HG03354 (cell line): ENCODE measurements around the gene PIBF1.
A peak's percentile ranks its signal among the peaks of the same experiment; 100 is the strongest.
"Not testable (repeated sequence)": the region's sequence is repeated elsewhere in the genome, so short reads cannot be mapped to it uniquely, and the experiment has no call there.

ENCODE experiments used
- ATAC-seq: cut with Tn5 transposase; IDR thresholded peaks from one replicate; pipeline ENCODE4 v1.9.1; 2021; ENCODE audit warnings: mild to moderate bottlenecking; ENCODE audit not compliant: unreplicated experiment, poor library complexity, severe bottlenecking

The PIBF1 gene

DNA sequence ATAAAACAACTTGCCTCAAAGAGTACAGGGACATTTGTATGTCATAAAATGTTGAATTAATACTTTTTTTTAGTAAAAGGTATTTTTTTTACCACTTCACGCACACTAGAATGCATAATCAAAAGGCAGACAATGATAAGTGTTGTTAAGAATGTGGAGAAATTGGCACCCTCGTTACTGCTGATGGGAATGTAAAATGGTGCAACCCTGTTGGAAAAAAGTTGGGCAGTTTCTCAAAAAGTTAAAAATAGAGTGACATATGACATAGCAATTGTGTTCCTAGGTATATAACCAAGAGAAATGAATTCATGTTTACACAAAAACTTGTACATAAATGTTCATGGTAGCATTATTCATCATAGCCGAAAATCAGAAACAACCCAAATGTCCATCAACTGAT, 109.5 kb downstream of the PIBF1 start:
- ATAC-seq, result no peak

DNA sequence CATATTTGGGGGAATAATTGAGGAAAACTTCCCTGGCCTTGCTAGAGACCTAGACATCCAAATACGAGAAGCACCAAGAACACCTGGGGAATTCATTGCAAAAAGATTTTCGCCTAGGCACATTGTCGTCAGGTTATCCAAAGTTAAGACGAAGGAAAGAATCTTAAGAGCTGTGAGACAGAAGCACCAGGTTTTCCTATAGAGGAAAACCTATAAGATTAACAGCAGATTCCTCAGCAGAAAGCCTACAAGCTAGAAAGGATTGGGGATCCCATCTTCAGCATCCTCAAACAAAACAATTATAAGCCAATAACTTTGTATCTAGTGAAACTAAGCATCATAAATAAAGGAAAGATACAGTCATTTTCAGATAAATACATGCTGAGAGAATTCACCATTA, 114.9 kb downstream of the PIBF1 start:
- no peak for ATAC-seq

- ATAC-seq, result not testable (repeated sequence)
These were observed 119.6 kb downstream of the PIBF1 start for GRCh38 chr13:72901546-72901945.

DNA sequence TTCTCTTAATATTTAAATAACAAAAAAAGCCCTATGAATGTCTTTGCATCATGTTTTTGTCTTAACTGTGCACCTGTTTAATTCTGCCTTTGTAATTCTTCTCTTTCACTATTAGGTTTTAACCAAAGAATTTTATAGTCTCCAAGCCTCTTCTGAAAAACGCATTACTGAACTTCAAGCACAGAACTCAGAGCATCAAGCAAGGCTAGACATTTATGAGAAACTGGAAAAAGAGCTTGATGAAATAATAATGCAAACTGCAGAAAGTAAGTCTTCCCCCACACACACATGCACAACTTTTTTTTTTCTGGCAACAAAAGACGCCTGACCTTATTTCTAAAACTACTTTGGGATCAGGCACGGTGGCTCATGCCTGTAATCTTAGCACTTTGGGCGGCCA, 126.5 kb downstream of the PIBF1 start:
- ATAC-seq, result no peak

- no peak for ATAC-seq
These were observed 130.0 kb downstream of the PIBF1 start for GRCh38 chr13:72911981-72912380.

DNA sequence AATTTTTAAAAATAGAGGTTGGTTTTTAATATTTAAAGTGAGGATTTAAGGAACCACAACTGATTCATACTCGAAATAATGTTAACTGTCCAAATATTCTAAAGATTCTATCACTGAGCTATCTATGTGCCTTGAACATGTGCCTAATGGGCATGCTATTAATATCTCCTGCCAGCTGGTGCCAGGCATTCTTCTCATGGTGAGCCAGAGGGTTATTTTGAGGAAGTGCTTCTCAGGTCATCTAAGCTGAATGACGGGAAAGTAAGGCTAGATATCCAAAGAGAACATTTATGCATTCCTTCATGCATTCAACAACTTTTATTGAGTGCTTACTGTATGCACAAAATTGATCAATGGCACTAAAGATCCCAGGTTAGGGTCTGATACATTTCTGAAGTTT, 138.2 kb downstream of the PIBF1 start:
- no peak for ATAC-seq

GRCh38 chr13:72931311-72931710, 149.4 kb downstream of the PIBF1 start:
- no peak for ATAC-seq

- ATAC-seq, result no peak
These were observed 150.3 kb downstream of the PIBF1 start for GRCh38 chr13:72932250-72932649.

DNA sequence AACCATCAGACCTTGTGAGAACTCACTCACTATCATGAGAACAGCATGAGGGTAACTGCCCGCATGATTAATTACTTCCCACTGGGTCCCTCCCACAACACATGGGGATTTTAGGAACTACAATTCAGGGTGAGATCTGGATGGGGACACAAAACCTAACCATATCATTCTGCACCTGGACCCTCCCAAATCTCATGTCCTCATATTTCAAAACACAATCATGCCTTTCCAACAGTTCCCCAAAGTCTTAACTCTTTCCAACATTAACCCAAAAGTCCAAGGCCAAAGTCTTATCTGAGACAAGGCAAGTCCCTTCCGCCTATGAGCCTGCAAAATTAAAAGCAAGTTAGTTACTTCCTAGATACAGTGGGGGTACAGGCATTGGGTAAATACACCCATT, 164.3 kb downstream of the PIBF1 start:
- ATAC-seq, result not testable (repeated sequence)

GRCh38 chr13:72952529-72953141, 170.7 kb downstream of the PIBF1 start:
- ATAC-seq, result no peak

DNA sequence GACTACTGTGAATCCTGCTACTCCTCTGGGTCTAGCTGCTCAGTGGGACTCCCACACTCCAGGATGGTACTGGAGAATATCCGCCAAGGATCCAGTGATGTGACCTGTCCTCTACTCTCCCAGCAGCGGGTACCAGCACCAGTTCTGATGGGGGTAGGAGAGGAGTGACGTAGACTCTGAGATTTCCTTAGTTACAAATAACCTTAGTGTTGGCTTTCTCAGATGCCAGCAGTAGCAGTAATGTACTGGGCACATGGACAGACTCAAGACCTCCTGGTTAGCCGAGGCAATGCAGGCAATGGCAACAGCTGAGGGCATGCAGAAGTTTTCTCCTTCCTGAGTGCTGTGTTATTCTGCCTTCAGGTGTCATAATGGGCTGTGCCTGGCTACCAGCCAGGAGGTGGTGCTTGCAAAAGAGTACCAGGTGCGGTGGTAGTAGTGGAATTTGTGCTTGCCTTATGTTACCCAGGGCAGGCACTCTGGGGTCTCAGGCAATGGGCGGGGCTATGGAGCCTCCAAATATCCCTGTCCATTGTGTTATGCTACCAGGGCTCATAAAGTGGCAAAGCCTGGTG, 171.5 kb downstream of the PIBF1 start:
- ATAC-seq, result no peak

DNA sequence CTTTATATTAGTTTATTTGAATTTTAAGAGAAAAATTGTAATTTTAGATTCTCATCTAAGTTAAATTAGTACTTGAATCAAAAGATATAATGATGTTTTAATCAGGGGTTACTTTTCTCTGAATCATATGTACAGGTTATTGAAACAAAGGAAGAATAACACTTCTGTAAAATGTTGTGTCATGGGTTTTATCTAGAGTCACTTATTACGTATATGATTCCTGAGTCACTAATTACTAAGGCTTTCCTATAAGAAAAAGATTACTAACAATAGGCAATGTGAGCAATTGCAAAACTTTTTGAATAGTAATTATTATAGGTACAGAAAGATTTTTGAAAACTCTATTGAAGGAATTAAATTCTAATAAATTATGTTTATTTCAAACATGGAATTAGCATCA, 177.7 kb downstream of the PIBF1 start:
- ATAC-seq, result no peak

GRCh38 chr13:72960114-72960513, 178.2 kb downstream of the PIBF1 start:
- no peak for ATAC-seq

- ATAC-seq, result no peak
These were observed 178.6 kb downstream of the PIBF1 start for GRCh38 chr13:72960541-72960940.

DNA sequence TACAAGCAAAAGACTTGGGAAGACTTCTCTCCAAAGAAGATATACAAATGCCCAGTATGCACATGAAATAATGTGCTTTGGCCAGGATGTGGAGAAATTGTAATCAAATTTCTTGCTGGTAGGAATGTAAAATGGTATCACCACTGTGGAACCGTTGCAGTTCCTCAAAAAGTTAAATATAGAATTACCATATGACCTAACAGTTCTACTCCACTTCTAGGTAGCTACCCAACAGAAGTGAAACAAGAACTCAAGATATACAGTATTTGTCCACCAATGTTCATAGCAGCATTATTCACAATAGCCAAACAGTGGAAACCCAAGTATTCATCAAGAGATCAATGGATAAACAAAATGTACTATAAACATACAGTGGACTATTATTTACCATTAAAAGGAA, 181.8 kb downstream of the PIBF1 start:
- ATAC-seq, result peak; percentile 72

DNA sequence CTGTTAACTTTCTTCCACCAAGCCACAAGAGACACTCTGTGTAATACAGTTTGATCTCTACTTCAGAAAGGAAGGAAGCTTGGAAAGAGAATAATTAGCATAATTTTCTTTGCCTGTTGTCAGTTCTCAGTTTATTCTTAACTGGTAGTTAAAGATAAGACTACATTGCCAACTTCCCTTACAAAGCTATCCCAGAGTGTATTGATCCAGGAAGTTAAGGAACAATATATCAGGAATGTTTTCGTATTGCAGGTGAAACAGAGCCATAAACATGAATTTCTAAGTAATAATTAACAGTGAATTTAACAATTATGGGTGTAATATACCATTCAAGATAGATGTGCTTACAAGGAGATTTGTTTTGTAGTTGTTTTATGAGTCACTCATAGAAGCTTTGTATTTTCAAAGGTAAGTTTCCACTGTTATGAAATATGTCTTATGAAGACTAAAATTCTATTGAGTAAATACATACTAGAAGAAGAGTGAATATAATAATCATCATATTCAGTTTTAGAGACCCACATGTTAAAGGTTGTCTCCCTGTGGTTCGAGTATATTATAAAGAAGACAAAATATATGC, 188.5 kb downstream of the PIBF1 start:
- no peak for ATAC-seq

GRCh38 chr13:72970956-72971355, 189.0 kb downstream of the PIBF1 start:
- ATAC-seq, result no peak

DNA sequence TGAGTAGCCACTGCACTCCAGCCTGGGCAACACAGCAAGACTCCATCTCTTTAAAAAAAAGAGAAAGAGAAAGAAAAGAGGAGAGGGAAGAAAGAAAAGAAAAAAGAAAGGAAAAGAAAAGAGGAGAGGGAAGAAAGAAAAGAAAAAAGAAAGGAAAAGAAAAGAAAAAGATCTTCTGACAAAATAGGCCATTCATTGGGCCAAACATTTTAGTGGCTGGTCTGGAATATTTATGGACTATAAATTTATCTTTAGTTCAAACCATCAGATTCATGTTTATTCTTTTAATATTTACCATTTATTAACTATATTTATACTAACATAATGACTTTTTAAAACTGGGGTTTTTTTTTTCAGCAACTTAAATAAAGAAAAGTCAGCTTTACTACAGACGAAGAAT, 191.3 kb downstream of the PIBF1 start:
- ATAC-seq, result no peak

GRCh38 chr13:72983085-72983768, 201.3 kb downstream of the PIBF1 start:
- ATAC-seq, result no peak

- ATAC-seq, result no peak
These were observed 203.7 kb downstream of the PIBF1 start for GRCh38 chr13:72985610-72986009.

DNA sequence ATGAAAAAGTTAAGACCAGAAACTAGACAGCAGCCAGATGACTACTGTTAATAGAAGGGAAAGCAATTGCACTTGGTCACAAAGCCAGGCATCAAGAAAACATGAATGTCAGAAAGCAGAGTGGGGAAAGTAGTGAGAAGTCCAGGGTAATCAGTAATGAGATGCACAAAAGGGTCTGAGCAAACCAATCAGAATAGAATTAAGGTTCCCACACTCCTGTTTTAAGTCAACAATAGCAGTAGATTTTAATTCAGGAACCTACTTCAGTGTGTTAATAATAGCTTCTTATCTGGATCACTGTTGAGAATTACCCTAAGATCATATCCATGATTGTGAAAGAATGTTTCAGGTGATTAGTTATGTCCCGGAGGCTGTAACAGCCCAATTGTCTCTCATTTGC, 204.3 kb downstream of the PIBF1 start:
- ATAC-seq, result no peak
